SK-N-SH treated with all-trans-retinoic acid at 6 μM for 48 hours (cell line): ENCODE measurements around the gene GLDN.

ENCODE experiments used
- ATAC-seq: fragments of 200-7000 bp; cut with Tn5 transposase; 3 replicates; pipeline ENCODE4 v1.9.1; 2020; ENCODE audit warnings: mild to moderate bottlenecking, moderate library complexity
- ARNTL ChIP-seq: fragments of 450-650 bp; formaldehyde crosslinking; IDR thresholded peaks from 2 replicates; pipeline ENCODE4 v1.5.0; 2020; ENCODE audit warnings: low read depth, mild to moderate bottlenecking, moderate library complexity, borderline replicate concordance
- CSDC2 ChIP-seq: fragments of 250-450 bp; sonication (Bioruptor Pico); IDR thresholded peaks from 2 replicates; pipeline ENCODE4 v1.5.0; 2020; ENCODE audit warnings: mild to moderate bottlenecking, moderate library complexity
- ESRRG ChIP-seq: fragments of 250-450 bp; sonication (Bioruptor Pico); IDR thresholded peaks from 2 replicates; pipeline ENCODE4 v1.6.1; 2021; ENCODE audit warnings: mild to moderate bottlenecking
- ISL1 ChIP-seq: fragments of 250-450 bp; sonication (Bioruptor Pico); IDR thresholded peaks from 2 replicates; pipeline ENCODE4 v2.1.2; 2022; ENCODE audit warnings: mild to moderate bottlenecking, moderate library complexity
- OSR1 ChIP-seq: fragments of 250-450 bp; sonication (Bioruptor Pico); IDR thresholded peaks from 2 replicates; pipeline ENCODE4 v1.8.0; 2022; ENCODE audit warnings: moderate library complexity, mild to moderate bottlenecking, inconsistent platforms
- PPARA ChIP-seq: fragments of 250-450 bp; sonication (Bioruptor Pico); IDR thresholded peaks from 2 replicates; pipeline ENCODE4 v1.5.0; 2020; ENCODE audit warnings: mild to moderate bottlenecking, borderline replicate concordance
- RARB ChIP-seq: fragments of 250-450 bp; sonication (Bioruptor Pico); IDR thresholded peaks from 2 replicates; pipeline ENCODE4 v1.8.0; 2021; ENCODE audit warnings: mild to moderate bottlenecking, moderate library complexity
- SNAI2 ChIP-seq: fragments of 250-450 bp; sonication (Bioruptor Pico); IDR thresholded peaks from 2 replicates; pipeline ENCODE4 v1.5.0; 2020; ENCODE audit warnings: mild to moderate bottlenecking, moderate library complexity
- TCF4 ChIP-seq: fragments of 250-450 bp; sonication (Bioruptor Pico); IDR thresholded peaks from 2 replicates; pipeline ENCODE4 v1.8.0; 2021; ENCODE audit warnings: mild to moderate bottlenecking, moderate library complexity, borderline replicate concordance
- TOX ChIP-seq: fragments of 250-450 bp; sonication (Bioruptor Pico); IDR thresholded peaks from 2 replicates; pipeline ENCODE4 v1.8.0; 2021; ENCODE audit warnings: mild to moderate bottlenecking, moderate library complexity, borderline replicate concordance
- ZC3H10 ChIP-seq: fragments of 250-450 bp; sonication (Bioruptor Pico); IDR thresholded peaks from 2 replicates; pipeline ENCODE4 v1.5.1; 2021; ENCODE audit warnings: mild to moderate bottlenecking, moderate library complexity
- ZFP3 ChIP-seq: fragments of 250-450 bp; sonication (Bioruptor Pico); IDR thresholded peaks from 2 replicates; pipeline ENCODE4 v1.5.0; 2020; ENCODE audit warnings: mild to moderate bottlenecking, moderate library complexity
- ZNF70 ChIP-seq: fragments of 450-650 bp; formaldehyde crosslinking; IDR thresholded peaks from 2 replicates; pipeline ENCODE4 v1.5.0; 2020; ENCODE audit warnings: mild to moderate bottlenecking, moderate library complexity
- ZNF8 ChIP-seq: fragments of 450-650 bp; formaldehyde crosslinking; IDR thresholded peaks from 2 replicates; pipeline ENCODE4 v1.5.0; 2020; ENCODE audit warnings: mild to moderate bottlenecking, moderate library complexity
- TF ChIP-seq, protein P1 (sequence below): fragments of 250-450 bp; sonication (Bioruptor Pico); IDR thresholded peaks from 2 replicates; pipeline ENCODE4 v1.5.1; 2020; ENCODE audit warnings: low read depth, mild to moderate bottlenecking, moderate library complexity
- TF ChIP-seq, protein P2 (sequence below): fragments of 250-450 bp; sonication (Bioruptor Pico); IDR thresholded peaks from 2 replicates; pipeline ENCODE4 v1.5.1; 2021; ENCODE audit warnings: mild to moderate bottlenecking, moderate library complexity
- TF ChIP-seq, protein P3 (sequence below): fragments of 250-450 bp; sonication (Bioruptor Pico); IDR thresholded peaks from 2 replicates; pipeline ENCODE4 v1.8.0; 2020; ENCODE audit warnings: mild to moderate bottlenecking, moderate library complexity, borderline replicate concordance
- TF ChIP-seq, protein P4 (sequence below): fragments of 250-450 bp; sonication (Bioruptor Pico); IDR thresholded peaks from 2 replicates; pipeline ENCODE4 v1.5.0; 2020; ENCODE audit warnings: mild to moderate bottlenecking, moderate library complexity
- TF ChIP-seq, protein P5 (sequence below): fragments of 250-450 bp; sonication (Bioruptor Pico); IDR thresholded peaks from 2 replicates; pipeline ENCODE4 v1.8.0; 2021; ENCODE audit warnings: low read depth, mild to moderate bottlenecking, moderate library complexity, borderline replicate concordance

The GLDN gene

DNA sequence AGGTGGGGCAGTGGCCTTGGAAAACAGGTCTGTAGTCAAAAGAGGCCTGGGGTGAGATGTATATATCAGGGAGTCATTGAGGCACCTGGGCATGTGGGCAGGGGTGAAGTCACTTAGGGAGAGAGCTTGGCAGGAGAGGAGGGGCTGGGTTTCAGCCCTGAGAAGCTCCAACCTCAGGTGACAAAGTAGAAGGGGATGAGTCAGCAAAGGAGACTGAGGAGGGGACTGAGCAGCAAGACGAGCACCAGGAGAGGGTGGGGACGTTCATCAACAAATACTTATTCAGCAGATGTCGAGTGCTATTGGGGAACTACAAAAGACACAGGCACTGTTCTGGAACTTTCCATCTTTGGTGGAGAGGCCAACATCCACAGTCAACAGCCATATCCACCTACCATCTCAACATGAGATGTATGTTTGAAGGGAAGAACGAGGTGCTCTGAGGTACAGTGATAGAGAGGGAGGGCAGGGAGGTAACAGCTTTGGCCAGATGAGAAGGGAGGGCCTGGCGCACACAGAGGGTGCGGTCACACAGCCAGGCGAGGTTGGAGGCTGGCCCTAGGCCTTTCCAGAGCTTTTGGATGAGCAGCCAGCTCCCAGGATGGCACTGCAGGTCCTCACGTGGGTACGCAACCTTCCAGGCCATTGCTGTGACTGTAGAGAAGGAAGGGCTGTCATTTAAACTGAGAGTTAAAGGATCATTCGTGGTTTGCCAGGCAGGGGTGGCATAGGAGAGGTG, 45.7 kb downstream of the GLDN start:
- no peak for TF ChIP-seq ISL1 (CRISPR knock-in tag)
- TF ChIP-seq ARNTL (CRISPR knock-in tag), result no peak
- TF ChIP-seq ZC3H10, result no peak
- no peak for TF ChIP-seq SNAI2 (CRISPR knock-in tag)
- TF ChIP-seq TCF4 (CRISPR knock-in tag), result no peak
- TF ChIP-seq, protein P1, sequence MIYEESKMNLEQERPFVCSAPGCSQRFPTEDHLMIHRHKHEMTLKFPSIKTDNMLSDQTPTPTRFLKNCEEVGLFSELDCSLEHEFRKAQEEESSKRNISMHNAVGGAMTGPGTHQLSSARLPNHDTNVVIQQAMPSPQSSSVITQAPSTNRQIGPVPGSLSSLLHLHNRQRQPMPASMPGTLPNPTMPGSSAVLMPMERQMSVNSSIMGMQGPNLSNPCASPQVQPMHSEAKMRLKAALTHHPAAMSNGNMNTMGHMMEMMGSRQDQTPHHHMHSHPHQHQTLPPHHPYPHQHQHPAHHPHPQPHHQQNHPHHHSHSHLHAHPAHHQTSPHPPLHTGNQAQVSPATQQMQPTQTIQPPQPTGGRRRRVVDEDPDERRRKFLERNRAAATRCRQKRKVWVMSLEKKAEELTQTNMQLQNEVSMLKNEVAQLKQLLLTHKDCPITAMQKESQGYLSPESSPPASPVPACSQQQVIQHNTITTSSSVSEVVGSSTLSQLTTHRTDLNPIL (CRISPR knock-in tag), result no peak
- no peak for TF ChIP-seq CSDC2 (CRISPR knock-in tag)
- ATAC-seq, result no peak

DNA sequence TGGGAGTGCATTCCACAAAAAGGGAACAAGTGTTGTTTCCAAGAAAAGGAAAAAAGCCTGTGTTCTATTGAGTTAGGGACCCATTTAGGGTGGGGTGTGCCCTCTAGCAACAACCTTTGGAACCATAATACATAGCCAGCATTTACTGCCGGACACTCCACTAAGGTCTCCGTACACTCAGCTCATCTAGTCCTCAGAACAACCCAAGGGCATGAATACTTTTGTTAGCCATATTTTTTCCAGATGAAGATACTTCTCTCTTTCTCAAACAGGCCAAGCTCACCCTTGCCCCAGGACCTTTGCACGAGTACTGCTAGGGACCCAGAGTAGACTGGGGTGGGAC, 46.2 kb downstream of the GLDN start:
- TF ChIP-seq ISL1 (CRISPR knock-in tag), result no peak
- TF ChIP-seq ESRRG (CRISPR knock-in tag), result no peak
- TF ChIP-seq, protein P2, sequence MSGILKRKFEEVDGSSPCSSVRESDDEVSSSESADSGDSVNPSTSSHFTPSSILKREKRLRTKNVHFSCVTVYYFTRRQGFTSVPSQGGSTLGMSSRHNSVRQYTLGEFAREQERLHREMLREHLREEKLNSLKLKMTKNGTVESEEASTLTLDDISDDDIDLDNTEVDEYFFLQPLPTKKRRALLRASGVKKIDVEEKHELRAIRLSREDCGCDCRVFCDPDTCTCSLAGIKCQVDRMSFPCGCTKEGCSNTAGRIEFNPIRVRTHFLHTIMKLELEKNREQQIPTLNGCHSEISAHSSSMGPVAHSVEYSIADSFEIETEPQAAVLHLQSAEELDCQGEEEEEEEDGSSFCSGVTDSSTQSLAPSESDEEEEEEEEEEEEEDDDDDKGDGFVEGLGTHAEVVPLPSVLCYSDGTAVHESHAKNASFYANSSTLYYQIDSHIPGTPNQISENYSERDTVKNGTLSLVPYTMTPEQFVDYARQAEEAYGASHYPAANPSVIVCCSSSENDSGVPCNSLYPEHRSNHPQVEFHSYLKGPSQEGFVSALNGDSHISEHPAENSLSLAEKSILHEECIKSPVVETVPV (CRISPR knock-in tag), result no peak
- no peak for TF ChIP-seq ZNF8 (CRISPR knock-in tag)
- TF ChIP-seq TOX (CRISPR knock-in tag), result no peak
- TF ChIP-seq RARB (CRISPR knock-in tag), result no peak
- TF ChIP-seq, protein P3, sequence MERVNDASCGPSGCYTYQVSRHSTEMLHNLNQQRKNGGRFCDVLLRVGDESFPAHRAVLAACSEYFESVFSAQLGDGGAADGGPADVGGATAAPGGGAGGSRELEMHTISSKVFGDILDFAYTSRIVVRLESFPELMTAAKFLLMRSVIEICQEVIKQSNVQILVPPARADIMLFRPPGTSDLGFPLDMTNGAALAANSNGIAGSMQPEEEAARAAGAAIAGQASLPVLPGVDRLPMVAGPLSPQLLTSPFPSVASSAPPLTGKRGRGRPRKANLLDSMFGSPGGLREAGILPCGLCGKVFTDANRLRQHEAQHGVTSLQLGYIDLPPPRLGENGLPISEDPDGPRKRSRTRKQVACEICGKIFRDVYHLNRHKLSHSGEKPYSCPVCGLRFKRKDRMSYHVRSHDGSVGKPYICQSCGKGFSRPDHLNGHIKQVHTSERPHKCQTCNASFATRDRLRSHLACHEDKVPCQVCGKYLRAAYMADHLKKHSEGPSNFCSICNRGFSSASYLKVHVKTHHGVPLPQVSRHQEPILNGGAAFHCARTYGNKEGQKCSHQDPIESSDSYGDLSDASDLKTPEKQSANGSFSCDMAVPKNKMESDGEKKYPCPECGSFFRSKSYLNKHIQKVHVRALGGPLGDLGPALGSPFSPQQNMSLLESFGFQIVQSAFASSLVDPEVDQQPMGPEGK (CRISPR knock-in tag), result no peak
- TF ChIP-seq PPARA, result no peak
- no peak for TF ChIP-seq CSDC2 (CRISPR knock-in tag)
- TF ChIP-seq ZFP3 (CRISPR knock-in tag), result no peak
- TF ChIP-seq, protein P4, sequence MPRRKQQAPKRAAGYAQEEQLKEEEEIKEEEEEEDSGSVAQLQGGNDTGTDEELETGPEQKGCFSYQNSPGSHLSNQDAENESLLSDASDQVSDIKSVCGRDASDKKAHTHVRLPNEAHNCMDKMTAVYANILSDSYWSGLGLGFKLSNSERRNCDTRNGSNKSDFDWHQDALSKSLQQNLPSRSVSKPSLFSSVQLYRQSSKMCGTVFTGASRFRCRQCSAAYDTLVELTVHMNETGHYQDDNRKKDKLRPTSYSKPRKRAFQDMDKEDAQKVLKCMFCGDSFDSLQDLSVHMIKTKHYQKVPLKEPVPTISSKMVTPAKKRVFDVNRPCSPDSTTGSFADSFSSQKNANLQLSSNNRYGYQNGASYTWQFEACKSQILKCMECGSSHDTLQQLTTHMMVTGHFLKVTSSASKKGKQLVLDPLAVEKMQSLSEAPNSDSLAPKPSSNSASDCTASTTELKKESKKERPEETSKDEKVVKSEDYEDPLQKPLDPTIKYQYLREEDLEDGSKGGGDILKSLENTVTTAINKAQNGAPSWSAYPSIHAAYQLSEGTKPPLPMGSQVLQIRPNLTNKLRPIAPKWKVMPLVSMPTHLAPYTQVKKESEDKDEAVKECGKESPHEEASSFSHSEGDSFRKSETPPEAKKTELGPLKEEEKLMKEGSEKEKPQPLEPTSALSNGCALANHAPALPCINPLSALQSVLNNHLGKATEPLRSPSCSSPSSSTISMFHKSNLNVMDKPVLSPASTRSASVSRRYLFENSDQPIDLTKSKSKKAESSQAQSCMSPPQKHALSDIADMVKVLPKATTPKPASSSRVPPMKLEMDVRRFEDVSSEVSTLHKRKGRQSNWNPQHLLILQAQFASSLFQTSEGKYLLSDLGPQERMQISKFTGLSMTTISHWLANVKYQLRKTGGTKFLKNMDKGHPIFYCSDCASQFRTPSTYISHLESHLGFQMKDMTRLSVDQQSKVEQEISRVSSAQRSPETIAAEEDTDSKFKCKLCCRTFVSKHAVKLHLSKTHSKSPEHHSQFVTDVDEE, result no peak
- TF ChIP-seq ZC3H10, result no peak
- TF ChIP-seq ZNF70 (CRISPR knock-in tag), result no peak
- TF ChIP-seq, protein P5, sequence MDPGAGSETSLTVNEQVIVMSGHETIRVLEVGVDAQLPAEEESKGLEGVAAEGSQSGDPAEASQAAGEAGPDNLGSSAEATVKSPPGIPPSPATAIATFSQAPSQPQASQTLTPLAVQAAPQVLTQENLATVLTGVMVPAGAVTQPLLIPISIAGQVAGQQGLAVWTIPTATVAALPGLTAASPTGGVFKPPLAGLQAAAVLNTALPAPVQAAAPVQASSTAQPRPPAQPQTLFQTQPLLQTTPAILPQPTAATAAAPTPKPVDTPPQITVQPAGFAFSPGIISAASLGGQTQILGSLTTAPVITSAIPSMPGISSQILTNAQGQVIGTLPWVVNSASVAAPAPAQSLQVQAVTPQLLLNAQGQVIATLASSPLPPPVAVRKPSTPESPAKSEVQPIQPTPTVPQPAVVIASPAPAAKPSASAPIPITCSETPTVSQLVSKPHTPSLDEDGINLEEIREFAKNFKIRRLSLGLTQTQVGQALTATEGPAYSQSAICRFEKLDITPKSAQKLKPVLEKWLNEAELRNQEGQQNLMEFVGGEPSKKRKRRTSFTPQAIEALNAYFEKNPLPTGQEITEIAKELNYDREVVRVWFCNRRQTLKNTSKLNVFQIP (CRISPR knock-in tag), result no peak
- TF ChIP-seq, all 23 proteins: peak for 0
- no peak for ATAC-seq

DNA sequence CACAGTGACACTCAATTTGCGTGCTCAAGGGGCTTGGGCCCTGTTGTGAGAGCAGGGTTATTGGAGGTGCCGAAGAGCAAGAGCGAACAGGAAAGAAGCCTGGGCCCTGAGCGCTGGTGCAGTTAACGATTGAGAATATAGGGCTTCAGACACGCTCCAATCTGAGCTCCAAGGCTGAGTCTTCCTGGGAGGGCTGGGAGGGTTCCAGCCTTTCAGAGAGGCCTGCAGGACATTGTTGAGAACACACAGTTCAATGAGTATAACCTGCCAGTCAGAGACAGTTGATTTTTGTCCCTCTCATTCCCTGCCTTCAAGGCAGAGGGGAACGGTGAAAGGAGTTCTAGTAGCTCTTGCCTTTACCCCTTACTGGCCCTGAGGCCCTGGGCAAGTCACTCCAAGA, 47.3 kb downstream of the GLDN start:
- no peak for ATAC-seq
- TF ChIP-seq ZFP3 (CRISPR knock-in tag), result no peak
- TF ChIP-seq ARNTL (CRISPR knock-in tag), result no peak
- TF ChIP-seq ZNF70 (CRISPR knock-in tag), result no peak
- TF ChIP-seq OSR1, result no peak
- TF ChIP-seq, protein P4, result no peak
